Measurements from ENCODE around the gene TSPAN16.

GRCh38 chr19:11300811-11301120, 4.8 kb downstream of the TSPAN16 start:
- TF ChIP-seq, protein P1, sequence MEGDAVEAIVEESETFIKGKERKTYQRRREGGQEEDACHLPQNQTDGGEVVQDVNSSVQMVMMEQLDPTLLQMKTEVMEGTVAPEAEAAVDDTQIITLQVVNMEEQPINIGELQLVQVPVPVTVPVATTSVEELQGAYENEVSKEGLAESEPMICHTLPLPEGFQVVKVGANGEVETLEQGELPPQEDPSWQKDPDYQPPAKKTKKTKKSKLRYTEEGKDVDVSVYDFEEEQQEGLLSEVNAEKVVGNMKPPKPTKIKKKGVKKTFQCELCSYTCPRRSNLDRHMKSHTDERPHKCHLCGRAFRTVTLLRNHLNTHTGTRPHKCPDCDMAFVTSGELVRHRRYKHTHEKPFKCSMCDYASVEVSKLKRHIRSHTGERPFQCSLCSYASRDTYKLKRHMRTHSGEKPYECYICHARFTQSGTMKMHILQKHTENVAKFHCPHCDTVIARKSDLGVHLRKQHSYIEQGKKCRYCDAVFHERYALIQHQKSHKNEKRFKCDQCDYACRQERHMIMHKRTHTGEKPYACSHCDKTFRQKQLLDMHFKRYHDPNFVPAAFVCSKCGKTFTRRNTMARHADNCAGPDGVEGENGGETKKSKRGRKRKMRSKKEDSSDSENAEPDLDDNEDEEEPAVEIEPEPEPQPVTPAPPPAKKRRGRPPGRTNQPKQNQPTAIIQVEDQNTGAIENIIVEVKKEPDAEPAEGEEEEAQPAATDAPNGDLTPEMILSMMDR (IDR thresholded peaks at IDR 0.05 in 8 of 11, conservative IDR thresholded peaks at IDR 0.05 in 3 of 11): no peak
- TF ChIP-seq POLR2A (IDR thresholded peaks at IDR 0.05) (no peak), POLR2AphosphoS5 (IDR thresholded peaks at IDR 0.05) (no peak)

All from spleen (tissue), 7 donors.